HepG2 (cell line): Measurements from ENCODE around the gene C3orf18. TPM values are rescaled to one million over a fixed set of nuclear protein-coding genes. Genes with fewer than 3 reads are reported as not detected.

Experiments
- ATAC-seq: fragments of 200-7000 bp; cut with Tn5 transposase; 3 replicates; pipeline ENCODE4 v1.9.1; 2020; ENCODE audit warnings: mild to moderate bottlenecking, moderate library complexity
- BruUV-seq: library from RNA; stranded (reverse); fragments of 400-500 nt; replicated peaks from 2 replicates; lab custom pipeline; 2021; lab: Mats Ljungman, UMichigan
- CTCF ChIA-PET: fragments of 300-600 bp; formaldehyde crosslinking; extraction: SDS; loops from one replicate; lab custom pipeline; 2021; ENCODE audit warnings: low total read pairs, inconsistent platforms, low intra/inter-chr PET ratio; lab: Yijun Ruan, JAX
- POLR2A ChIA-PET: fragments of 350-600 bp; sonication (Branson Sonifier 250); formaldehyde crosslinking; loops from one replicate; lab custom pipeline; 2020; ENCODE audit warnings: antibody characterized with exemption, inconsistent platforms; lab: Yijun Ruan, JAX
- DNase-seq: peaks from one replicate; pipeline ENCODE4 v3.0.0-alpha.2; 2015; ENCODE audit warnings: low spot score
- FAIRE-seq: peaks from 3 replicates; lab custom pipeline; 2011; peaks lifted over from hg19 to GRCh38; lab: Jason Lieb, UNC
- H2AFZ ChIP-seq: one replicate; pipeline ENCODE4 v1.6.1; 2011; ENCODE audit warnings: low read length, inconsistent platforms
- H3K27ac ChIP-seq: fragments of 300-600 bp; 3 replicates; pipeline ENCODE4 v1.8.0; 2011; ENCODE audit warnings: mixed run types, mild to moderate bottlenecking, mixed read lengths, low read length, inconsistent platforms; ENCODE audit not compliant: insufficient read depth; ENCODE audit errors: extremely low read length
- H3K27me3 ChIP-seq, 2 experiments: fragments of 200-600 bp in 1 of 2; 2 replicates in 1 of 2; 3 replicates in 1 of 2; pipeline versions ENCODE4 v1.6.0 to v1.8.0; 2011; ENCODE audit warnings: low read length in 2 of 2, mild to moderate bottlenecking in 2 of 2, moderate library complexity in 2 of 2, inconsistent platforms in 1 of 2; ENCODE audit not compliant: insufficient read depth in 2 of 2, control insufficient read depth in 1 of 2
- H3K36me3 ChIP-seq, 2 experiments: fragments of 200-600 bp in 1 of 2; replicated peaks in 1 of 2; 2 replicates in 1 of 2; 3 replicates in 1 of 2; pipeline versions ENCODE4 v1.5.1 to v1.8.0; 2011; ENCODE audit warnings: low read length in 2 of 2, inconsistent platforms in 1 of 2; ENCODE audit not compliant: insufficient read depth in 2 of 2, control insufficient read depth in 1 of 2
- H3K4me1 ChIP-seq: 2 replicates; pipeline ENCODE4 v1.5.1; 2012; ENCODE audit warnings: low read length, inconsistent platforms; ENCODE audit not compliant: insufficient read depth
- H3K4me2 ChIP-seq: 2 replicates; pipeline ENCODE4 v1.6.0; 2011; ENCODE audit warnings: low read depth, low read length, inconsistent platforms
- H3K4me3 ChIP-seq, 3 experiments: fragments of 200-600 bp in 1 of 3; sonication (generic), shearing (Covaris generic) in 1 of 3; replicated peaks in 1 of 3; 2 replicates each; pipeline ENCODE4 v1.5.1; 2011 to 2016; ENCODE audit warnings: low read length in 3 of 3, inconsistent platforms in 2 of 3, low read depth in 2 of 3, mild to moderate bottlenecking in 2 of 3, control low read depth in 1 of 3, mixed read lengths in 1 of 3; ENCODE audit not compliant: insufficient read depth in 1 of 3
- H3K79me2 ChIP-seq: one replicate; pipeline ENCODE4 v1.6.1; 2011; ENCODE audit warnings: low read length, inconsistent platforms; ENCODE audit not compliant: insufficient read depth
- H3K9ac ChIP-seq: 2 replicates; pipeline ENCODE4 v1.6.0; 2011; ENCODE audit warnings: mild to moderate bottlenecking, low read depth, low read length, inconsistent platforms; ENCODE audit not compliant: insufficient read depth
- H3K9me3 ChIP-seq: 2 replicates; pipeline ENCODE4 v1.5.1; 2012; ENCODE audit warnings: mild to moderate bottlenecking, low read length
- H4K20me1 ChIP-seq: 2 replicates; pipeline ENCODE4 v1.6.0; 2011; ENCODE audit warnings: inconsistent platforms, mild to moderate bottlenecking, low read length, moderate library complexity; ENCODE audit not compliant: insufficient read depth
- ASH2L ChIP-seq: fragments of 300-600, 200-600 bp; sonication (generic); IDR thresholded peaks from 2 replicates; pipeline ENCODE4 v1.7.0; 2017; ENCODE audit warnings: low read depth, mild to moderate bottlenecking, moderate library complexity, mixed read lengths, low read length; ENCODE audit not compliant: insufficient read length
- BCL6 ChIP-seq: IDR thresholded peaks from 2 replicates; pipeline ENCODE4 v1.6.1; 2016; ENCODE audit warnings: missing genetic modification reagents, missing compliant biosample characterization
- EED ChIP-seq: sonication (generic); formaldehyde crosslinking; IDR thresholded peaks from 2 replicates; pipeline ENCODE4 v1.5.0; 2020; ENCODE audit warnings: mild to moderate bottlenecking, missing genetic modification reagents
- SMAD3 ChIP-seq: sonication (generic); formaldehyde crosslinking; IDR thresholded peaks from 2 replicates; pipeline ENCODE4 v1.4.0; 2020; ENCODE audit warnings: missing genetic modification reagents
- TMF1 ChIP-seq: sonication (generic); formaldehyde crosslinking; IDR thresholded peaks from 2 replicates; pipeline ENCODE4 v1.8.1; 2022; ENCODE audit warnings: low read depth, missing genetic modification reagents
- ZNF619 ChIP-seq: sonication (generic); formaldehyde crosslinking; IDR thresholded peaks from 2 replicates; pipeline ENCODE4 v1.4.0; 2020; ENCODE audit warnings: mild to moderate bottlenecking, missing genetic modification reagents
- ZNF775 ChIP-seq: sonication (generic); formaldehyde crosslinking; IDR thresholded peaks from 2 replicates; pipeline ENCODE4 v1.4.0; 2020; ENCODE audit warnings: missing genetic modification reagents, mild to moderate bottlenecking, moderate library complexity, borderline replicate concordance
- WGBS: methylation state at CpG from one replicate; pipeline ENCODE4 v1.1.6; 2017; ENCODE audit warnings: low lambda C conversion rate; 5-methylcytosine and 5-hydroxymethylcytosine counted together
- in situ Hi-C: cut with HindIII; loops from 2 replicates; pipeline ENCODE4 v1.10.0; 2017; ENCODE audit warnings: low pct_unique_long_range_greater_than_20kb; ENCODE audit not compliant: extremely low pct_ligation_motif_present
- intact Hi-C: fragments of 100-400 bp; cut with micrococcal nuclease; formaldehyde crosslinking; loops from one replicate; pipeline ENCODE4 v1.10.0; 2022; ENCODE audit not compliant: unreplicated experiment
- polyA plus RNA-seq, 8 experiments: library from polyadenylated mRNA; depleted of rRNA in 3 of 8; stranded (reverse) in 7 of 8; unstranded in 1 of 8; fragments of >200 nt; fragmentation: Illumina TruSeq in 4 of 8; extraction: Trizol in 4 of 8; gene quantifications; 2 replicates each; pipeline versions ENCODE4 v1.2.1 to v1.2.3, GENCODE V29; 2011 to 2016; ENCODE audit warnings: low read depth in 4 of 8, missing spikeins in 1 of 8, mixed read lengths in 1 of 8; ENCODE audit not compliant: insufficient read depth in 1 of 8
- total RNA-seq, 5 experiments: library from RNA; depleted of rRNA; stranded (reverse); fragments of >200 nt; fragmentation: Illumina TruSeq; extraction: Trizol; gene quantifications; 2 replicates each; pipeline ENCODE4 v1.2.3, GENCODE V29; 2016; ENCODE audit warnings: low read depth in 1 of 5
- TF ChIP-seq, protein P1 (sequence below): IDR thresholded peaks from 2 replicates; pipeline ENCODE4 v1.6.1; 2016; ENCODE audit warnings: missing compliant biosample characterization, missing genetic modification reagents, borderline replicate concordance
- TF ChIP-seq, protein P2 (sequence below), 2 experiments: fragments of 450-650 bp in 1 of 2; sonication (generic) in 1 of 2; formaldehyde crosslinking; IDR thresholded peaks; 2 replicates each; pipeline versions ENCODE4 v1.5.0 to v1.8.0; 2020 to 2022; ENCODE audit warnings: mild to moderate bottlenecking in 1 of 2, missing genetic modification reagents in 1 of 2
- TF ChIP-seq, protein P3 (sequence below), 2 experiments: IDR thresholded peaks; 2 replicates each; pipeline ENCODE4 v1.6.1; 2011 to 2012; ENCODE audit warnings: low read length in 2 of 2, borderline replicate concordance in 1 of 2, low read depth in 1 of 2, mild to moderate bottlenecking in 1 of 2, moderate library complexity in 1 of 2

C3orf18 gene
- total and polyA plus RNA-seq, 2 of the 13 experiments (the other 11 are each of a cell fraction or from before 2014, with no cell fraction given): 1.6 to 4.8 TPM

DNA sequence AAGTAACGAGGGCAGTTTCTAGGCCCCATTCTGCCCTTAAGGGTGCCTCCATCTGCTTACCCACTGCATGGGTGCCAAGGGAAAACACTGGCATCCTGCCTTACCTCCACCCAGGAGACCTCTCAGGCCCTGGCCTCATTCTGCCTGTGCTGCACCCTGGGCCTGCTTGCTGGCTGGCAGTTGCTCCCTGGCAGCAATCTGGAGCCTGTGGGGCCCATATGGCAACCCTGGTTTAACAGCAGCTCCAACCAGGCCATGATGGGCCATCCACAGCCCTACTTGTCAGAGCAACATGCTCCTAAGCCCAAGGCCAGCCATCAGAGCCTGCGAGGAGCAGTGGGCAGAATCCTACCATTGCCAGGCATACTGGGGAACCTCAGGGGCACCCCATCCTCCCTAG is 3.7 kb downstream of the C3orf18 start:
- no TSS peak for BruUV-seq
- no peak overlapping the region for H3K4me3 ChIP-seq
- ATAC-seq: no peak
- CTCF ChIA-PET: no interaction called here
- POLR2A ChIA-PET: no interaction called here
- intact Hi-C loops (no loop called here), in situ Hi-C loops (no loop called here)
- no peaks in the 10 kb centered on the region for H3K79me2 ChIP-seq
- H3K36me3 ChIP-seq: no peaks in the 10 kb centered on the region
- H3K4me2 ChIP-seq: no peak overlapping the region
- peaks cover 4 to 32% of the 10 kb centered on the region in 2 experiments; a peak in 3 of 5 replicates for H3K27me3 ChIP-seq
- H3K27ac ChIP-seq: no peak overlapping the region
- no peak for DNase-seq
- H3K9me3 ChIP-seq: no peaks in the 10 kb centered on the region
- WGBS: 13% methylated on average over 1 of the region's 2 CpGs
- H2AFZ ChIP-seq: no peak overlapping the region
- no peak for FAIRE-seq
- H4K20me1 ChIP-seq: no peaks in the 10 kb centered on the region
- TF ChIP-seq EED (CRISPR knock-in tag) (no peak), ASH2L (no peak), ZNF619 (CRISPR knock-in tag) (no peak), TMF1 (CRISPR knock-in tag) (no peak), BCL6 (no peak), ZNF775 (CRISPR knock-in tag) (no peak), SMAD3 (CRISPR knock-in tag) (no peak)
- TF ChIP-seq, protein P1, sequence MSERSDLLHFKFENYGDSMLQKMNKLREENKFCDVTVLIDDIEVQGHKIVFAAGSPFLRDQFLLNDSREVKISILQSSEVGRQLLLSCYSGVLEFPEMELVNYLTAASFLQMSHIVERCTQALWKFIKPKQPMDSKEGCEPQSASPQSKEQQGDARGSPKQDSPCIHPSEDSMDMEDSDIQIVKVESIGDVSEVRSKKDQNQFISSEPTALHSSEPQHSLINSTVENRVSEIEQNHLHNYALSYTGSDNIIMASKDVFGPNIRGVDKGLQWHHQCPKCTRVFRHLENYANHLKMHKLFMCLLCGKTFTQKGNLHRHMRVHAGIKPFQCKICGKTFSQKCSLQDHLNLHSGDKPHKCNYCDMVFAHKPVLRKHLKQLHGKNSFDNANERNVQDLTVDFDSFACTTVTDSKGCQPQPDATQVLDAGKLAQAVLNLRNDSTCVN (CRISPR knock-in tag): no peak
- TF ChIP-seq, protein P2, sequence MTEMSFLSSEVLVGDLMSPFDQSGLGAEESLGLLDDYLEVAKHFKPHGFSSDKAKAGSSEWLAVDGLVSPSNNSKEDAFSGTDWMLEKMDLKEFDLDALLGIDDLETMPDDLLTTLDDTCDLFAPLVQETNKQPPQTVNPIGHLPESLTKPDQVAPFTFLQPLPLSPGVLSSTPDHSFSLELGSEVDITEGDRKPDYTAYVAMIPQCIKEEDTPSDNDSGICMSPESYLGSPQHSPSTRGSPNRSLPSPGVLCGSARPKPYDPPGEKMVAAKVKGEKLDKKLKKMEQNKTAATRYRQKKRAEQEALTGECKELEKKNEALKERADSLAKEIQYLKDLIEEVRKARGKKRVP (CRISPR knock-in tag; IDR thresholded peaks at IDR 0.05): no peak
- TF ChIP-seq, protein P3, sequence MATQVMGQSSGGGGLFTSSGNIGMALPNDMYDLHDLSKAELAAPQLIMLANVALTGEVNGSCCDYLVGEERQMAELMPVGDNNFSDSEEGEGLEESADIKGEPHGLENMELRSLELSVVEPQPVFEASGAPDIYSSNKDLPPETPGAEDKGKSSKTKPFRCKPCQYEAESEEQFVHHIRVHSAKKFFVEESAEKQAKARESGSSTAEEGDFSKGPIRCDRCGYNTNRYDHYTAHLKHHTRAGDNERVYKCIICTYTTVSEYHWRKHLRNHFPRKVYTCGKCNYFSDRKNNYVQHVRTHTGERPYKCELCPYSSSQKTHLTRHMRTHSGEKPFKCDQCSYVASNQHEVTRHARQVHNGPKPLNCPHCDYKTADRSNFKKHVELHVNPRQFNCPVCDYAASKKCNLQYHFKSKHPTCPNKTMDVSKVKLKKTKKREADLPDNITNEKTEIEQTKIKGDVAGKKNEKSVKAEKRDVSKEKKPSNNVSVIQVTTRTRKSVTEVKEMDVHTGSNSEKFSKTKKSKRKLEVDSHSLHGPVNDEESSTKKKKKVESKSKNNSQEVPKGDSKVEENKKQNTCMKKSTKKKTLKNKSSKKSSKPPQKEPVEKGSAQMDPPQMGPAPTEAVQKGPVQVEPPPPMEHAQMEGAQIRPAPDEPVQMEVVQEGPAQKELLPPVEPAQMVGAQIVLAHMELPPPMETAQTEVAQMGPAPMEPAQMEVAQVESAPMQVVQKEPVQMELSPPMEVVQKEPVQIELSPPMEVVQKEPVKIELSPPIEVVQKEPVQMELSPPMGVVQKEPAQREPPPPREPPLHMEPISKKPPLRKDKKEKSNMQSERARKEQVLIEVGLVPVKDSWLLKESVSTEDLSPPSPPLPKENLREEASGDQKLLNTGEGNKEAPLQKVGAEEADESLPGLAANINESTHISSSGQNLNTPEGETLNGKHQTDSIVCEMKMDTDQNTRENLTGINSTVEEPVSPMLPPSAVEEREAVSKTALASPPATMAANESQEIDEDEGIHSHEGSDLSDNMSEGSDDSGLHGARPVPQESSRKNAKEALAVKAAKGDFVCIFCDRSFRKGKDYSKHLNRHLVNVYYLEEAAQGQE (IDR thresholded peaks at IDR 0.05; ENCODE audit: borderline replicate concordance in 1 of 2, low read depth in 1 of 2, low read length in 2 of 2): no peak
- TF ChIP-seq, all 625 proteins: peak for 0
- Histone ChIP-seq H3K4me1 (peaks cover 23% of the 10 kb centered on the region), H3K9ac (no peak overlapping the region)
